Measurements from ENCODE around the gene ERMARD.
"Not testable (repeated sequence)": the region's sequence is repeated elsewhere in the genome, so short reads cannot be mapped to it uniquely, and the experiment has no call there.

ERMARD gene

DNA sequence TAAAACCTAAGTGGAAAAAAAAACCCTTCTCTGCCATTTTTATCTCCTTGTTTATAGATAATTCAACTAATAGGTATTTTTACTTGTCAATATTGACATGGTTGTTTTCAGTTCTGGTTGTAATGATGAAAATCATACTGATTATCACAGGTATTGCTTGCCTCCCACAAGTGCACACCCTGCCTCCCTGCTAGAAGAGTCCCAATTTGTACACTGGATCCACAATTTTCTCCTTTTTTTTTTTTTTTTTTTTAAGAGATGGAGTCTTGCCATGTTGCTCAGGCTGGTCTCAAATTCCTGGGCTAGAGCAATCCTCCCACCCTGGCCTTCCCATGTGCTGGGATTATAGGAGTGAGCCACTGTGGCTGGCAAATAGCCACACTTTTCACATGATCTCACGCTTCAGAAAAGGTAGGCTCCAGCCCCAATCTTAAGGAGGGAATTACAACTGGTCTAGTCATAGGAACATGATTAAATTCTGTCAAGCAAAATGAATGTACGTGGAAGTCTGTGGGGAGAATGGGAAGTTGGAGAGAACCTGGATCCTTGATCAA, 12.4 kb upstream of the ERMARD start:
- no peak for DNase-seq

GRCh38 chr6:169741344-169741743, 10.1 kb upstream of the ERMARD start:
- DNase-seq = no peak

DNA sequence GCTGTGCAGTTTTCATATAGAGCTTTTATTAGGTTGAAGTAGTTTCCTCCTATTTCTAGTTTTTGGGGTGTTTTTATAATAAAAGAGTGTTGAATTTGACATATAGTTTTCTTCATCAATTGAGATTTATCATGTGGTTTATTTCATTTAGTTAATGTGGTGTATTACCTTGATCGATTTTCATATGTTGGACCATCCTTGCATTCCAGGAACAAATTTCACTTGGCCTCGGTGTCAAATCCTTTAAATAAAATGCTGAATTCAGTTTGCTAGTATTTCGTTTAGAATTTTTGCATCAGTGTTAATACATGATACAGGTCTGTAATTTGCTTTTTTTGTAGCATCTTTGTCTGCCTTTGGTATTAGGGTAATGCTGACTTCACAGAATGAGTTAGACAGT, 6.0 kb upstream of the ERMARD start:
- no peak for DNase-seq

DNA sequence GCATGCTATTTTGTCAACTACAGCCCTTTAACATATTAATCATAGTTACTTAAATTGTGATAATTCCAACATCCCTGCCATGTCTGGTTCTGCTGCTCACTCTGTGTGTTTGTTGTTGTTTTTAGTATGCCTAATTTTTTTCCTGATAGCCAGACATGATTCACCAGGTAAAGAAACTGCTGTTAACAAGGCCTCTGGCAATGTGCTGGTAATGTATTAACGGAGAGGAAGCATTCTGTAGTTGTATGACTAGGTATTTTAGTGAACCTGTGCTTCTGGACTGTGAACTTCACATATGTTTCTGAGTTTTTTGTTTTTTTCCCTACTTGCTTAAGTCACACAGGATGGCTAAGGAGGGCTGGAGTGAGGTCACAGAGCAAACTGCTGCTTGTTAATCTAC, 4.9 kb upstream of the ERMARD start:
- no peak for DNase-seq

- no peak for DNase-seq
These were observed 727 bp downstream of the ERMARD start for GRCh38 chr6:169752074-169752623.

DNA sequence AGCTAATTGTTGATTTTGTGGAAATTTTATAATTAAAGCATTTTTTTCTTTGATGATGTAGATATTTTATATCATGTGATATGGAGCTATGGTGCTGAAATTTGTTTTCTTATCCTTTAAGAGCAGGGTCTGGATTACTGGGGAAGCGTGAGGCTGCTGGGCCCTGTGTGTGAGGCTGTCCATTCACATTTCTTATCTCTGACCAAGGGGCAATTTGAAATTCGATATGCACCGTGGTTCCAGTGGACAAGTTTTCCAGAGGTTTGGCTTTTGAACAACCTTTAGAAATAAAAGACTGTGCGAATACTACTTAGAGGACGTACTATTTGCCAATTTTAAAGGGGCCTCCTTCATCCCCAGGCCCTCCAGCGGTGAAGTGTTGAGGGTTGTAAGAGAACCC, 3.7 kb downstream of the ERMARD start:
- no peak for DNase-seq

DNA sequence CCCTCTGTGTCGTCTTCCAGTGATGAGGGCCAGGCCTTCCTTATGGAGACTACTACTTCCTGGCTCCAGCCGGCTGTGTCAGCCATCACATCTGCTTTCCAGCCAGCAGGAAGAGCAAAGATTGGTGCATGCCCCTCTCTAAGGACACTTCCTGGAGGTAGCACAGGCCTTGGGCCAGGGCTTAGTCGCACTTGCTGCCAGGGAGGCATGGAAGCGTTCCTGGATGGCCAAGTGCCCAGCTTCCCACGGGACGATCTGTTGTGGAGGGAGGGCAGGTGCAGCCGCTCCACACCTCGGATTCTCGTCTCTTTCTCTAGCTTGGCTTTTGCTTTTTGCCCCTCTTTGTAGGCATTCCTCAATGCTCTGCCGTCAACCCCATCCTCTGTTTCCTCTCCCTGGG, 11.9 kb downstream of the ERMARD start:
- no peak for DNase-seq

DNA sequence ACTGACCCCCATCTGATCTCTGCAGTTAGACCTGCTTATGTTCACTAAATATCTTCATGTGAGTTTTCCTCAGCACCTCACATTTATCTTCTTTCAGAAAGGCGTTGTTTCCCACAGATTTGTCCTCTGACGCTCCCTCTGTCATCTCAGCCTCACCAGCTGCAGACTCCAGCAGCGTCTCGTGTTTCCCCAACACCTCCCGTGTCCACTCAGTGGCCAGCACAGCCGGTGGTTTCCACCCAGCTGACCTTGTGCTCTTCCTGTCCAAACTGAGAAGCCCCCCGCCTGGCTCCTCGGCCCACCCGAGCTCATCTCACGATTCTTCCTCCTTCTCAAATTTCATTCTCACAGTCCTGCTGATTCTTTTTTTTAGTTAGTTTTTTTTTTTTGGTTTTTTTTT, 12.5 kb downstream of the ERMARD start:
- no peak for DNase-seq

DNA sequence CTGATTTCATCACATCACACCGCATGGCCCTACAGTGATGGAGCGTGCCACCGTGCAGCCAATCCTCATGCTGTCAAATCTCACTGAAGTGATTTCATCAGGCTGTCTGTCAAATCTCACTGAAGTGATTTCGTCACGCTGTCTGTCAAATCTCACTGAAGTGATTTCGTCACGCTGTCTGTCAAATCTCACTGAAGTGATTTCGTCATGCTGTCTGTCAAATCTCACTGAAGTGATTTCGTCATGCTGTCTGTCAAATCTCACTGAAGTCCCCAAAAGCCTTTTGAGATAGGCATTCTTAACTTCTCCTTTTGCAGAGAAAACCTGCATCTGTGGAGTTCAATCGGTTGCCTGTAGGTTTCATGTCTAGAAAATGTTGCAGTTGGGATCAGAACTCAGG, 14.4 kb downstream of the ERMARD start:
- not testable (repeated sequence) for DNase-seq

DNA sequence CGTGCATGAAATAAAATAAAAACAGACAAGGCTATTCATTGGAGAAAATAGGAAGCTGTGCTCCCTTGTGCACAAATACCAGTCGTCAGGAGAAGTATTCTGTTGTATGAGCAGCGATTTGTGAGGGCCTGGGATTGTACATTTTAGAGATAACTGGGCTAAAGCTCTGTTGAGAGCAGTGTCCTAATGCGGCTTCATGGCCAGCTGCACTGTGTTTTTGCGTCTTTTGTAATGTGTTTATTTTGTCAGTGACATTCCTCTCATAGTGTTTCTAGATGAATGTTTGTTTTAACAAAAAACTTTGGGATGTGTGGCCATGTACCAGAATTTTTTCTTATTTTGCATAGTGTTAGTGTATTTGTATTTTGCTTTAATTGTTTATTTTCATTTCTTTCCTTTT, 14.8 kb downstream of the ERMARD start:
- no peak for DNase-seq

GRCh38 chr6:169766921-169767736, 15.7 kb downstream of the ERMARD start:
- no peak for DNase-seq

DNA sequence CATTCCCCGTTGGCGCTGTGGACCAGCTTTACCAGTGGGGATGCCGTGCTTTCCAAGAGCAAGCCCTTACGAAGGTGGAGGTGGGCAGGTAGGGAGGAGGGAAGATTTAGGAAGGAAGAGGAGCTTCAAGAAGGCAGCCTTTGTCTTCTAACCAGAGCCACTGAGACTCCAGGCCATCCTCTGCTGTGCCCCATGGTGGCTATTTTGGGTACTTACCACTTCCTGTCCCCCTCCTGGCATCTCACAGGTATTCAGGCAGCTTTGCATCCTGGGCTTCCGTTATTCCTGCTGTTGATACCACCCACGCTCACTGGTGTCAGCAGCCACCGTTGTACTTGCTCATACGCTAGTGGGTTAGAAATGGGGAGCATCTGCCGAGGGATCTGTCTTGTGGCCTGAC, 22.9 kb downstream of the ERMARD start:
- no peak for DNase-seq

GRCh38 chr6:169775321-169775720, 23.9 kb downstream of the ERMARD start:
- DNase-seq = no peak

- DNase-seq = no peak
These were observed 25.0 kb downstream of the ERMARD start for GRCh38 chr6:169776379-169776778.

DNA sequence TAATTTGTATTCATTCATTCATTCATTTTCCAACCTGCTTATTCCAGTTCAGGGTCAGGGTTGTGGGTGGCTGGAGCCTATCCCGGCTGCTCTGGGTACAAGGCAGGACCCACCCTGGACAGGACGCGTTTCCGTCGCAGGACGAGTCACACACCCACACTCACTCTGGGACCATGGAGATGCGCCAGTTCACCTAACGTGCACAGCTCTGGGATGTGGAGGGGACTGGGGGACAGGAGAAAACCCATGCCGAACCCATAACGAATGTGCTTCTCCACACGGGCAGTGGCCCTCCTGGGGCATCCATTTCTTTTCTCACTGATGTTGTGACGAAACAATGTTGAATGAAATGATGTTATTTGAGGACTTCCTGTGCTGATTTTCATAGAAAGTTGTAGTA, 26.5 kb downstream of the ERMARD start:
- no peak for DNase-seq

- no peak for DNase-seq
These were observed 27.2 kb downstream of the ERMARD start for GRCh38 chr6:169778646-169779045.

DNA sequence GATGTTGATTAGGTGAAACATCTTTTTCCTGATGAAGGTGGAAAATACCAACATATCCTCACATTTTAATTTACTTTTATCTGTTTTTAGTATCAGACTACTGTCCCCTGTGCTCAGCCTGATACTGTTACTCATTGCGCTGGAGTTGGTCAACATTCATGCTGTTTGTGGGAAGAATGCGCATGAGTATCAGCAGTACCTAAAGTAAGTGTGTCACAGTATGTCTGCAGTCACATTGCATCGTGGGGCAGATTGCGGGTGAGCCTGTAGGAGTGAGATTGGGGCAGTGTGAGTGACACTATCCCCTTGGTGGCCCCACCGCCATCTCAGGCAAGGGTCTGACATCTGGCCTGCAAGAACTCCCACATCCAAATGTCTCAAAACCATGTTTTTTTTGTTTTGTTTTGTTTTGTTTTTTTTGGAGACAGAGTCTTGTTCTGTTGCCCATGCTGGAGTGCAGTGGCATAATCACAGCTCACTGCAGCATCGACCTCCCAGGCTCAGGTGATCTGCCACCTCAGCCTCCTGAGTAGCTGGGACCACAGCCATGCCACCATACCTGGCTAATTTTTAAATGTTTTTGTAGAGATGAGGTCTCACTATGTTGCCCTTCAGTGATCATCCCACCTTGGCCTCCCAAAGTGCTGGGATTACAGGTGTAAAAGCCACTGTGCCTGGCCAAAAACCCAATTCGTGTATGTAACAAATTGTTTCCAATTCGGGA, 27.8 kb downstream of the ERMARD start:
- DNase-seq = no peak

GRCh38 chr6:169779896-169780295, 28.5 kb downstream of the ERMARD start:
- DNase-seq = no peak

DNA sequence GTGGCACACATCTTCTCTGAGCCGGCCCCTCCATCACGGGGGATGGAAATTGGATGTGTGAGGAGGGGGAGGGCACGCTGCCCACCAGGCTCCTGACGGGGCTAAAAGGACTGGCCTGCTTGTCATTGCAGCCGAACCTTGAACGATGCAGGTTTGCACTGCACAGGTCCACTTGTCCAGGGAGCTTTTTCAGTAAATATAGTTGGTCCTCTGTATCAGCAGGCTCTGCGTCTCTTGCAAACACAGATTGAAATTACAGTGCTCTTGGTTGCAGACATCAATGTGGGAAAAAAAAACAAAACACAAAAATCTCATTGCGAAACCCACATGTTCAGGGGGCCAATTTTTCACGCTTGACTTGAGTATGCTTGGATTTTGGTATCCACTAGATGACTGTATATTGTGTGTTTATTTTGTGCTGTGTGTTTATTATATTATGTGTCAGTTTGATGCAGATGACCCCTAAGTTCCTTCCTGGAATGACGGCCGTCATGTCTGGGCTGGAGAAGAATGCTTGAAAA, 29.2 kb downstream of the ERMARD start:
- no peak for DNase-seq

- DNase-seq = no peak
These were observed 31.5 kb downstream of the ERMARD start for GRCh38 chr6:169782966-169783365.

- no peak for DNase-seq
These were observed 32.0 kb downstream of the ERMARD start for GRCh38 chr6:169783401-169783800.

DNA sequence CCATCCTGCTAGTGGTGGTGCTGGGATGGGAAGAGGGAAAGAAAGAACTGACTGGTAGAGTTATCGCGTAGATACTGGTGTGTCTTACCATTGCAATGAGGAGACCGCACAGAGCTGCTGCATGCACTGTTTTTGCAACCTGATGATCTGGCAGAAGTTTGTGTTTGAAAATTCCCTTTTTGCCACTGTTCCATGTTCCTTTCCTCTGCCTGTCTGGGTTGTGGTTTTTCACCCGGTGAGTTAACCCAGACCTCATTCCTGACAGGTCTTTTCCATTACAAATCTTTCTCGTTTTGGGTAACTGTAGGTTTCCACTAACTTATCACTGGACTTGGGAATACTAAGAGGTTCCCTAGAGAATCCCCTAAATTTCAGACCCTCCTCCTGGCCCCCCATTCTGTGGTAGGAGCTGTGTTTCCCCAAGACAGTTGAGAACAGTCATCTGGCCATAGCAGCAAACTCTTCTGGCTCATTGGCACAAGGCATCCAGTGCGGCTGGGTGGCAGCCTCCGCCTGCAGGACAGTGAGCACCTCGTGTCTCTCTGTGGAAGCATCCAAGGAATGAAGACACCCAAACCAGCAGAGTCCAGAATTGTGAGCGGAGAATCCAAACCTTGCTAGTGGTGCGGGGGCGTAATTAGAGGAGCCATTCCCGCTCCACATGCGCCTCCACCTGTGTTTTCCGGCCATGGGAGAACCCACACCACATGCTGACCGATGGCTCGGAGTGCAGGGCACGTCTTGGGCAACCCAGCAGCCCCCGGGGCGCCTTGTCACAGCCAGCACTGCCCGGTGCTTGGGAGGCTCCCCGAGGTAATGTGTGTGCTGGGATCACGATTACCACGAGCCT, 32.8 kb downstream of the ERMARD start:
- no peak for DNase-seq

All from NCI-H524 treated with DMSO at 0.1 percent for 48 hours (cell line).